GM18502 (cell line): Measurements from ENCODE around the gene TSC2.
"Not testable (repeated sequence)": the region's sequence is repeated elsewhere in the genome, so short reads cannot be mapped to it uniquely, and the experiment has no call there.

Experiments used
- ATAC-seq: cut with Tn5 transposase; IDR thresholded peaks from one replicate; pipeline ENCODE4 v1.9.1; 2021; ENCODE audit warnings: mild to moderate bottlenecking; ENCODE audit not compliant: unreplicated experiment, poor library complexity

Gene TSC2

GRCh38 chr16:2028620-2029220, 19.1 kb upstream of the TSC2 start:
- ATAC-seq, result no peak

GRCh38 chr16:2029350-2029749, 18.4 kb upstream of the TSC2 start:
- ATAC-seq, result no peak

GRCh38 chr16:2030036-2030435, 17.7 kb upstream of the TSC2 start:
- ATAC-seq, result no peak

- no peak for ATAC-seq
These were observed 16.7 kb upstream of the TSC2 start for GRCh38 chr16:2031081-2031577.

GRCh38 chr16:2032285-2033056, 15.3 kb upstream of the TSC2 start:
- ATAC-seq, result no peak

- no peak for ATAC-seq
These were observed 14.5 kb upstream of the TSC2 start for GRCh38 chr16:2033057-2033908.

GRCh38 chr16:2033909-2034695, 13.7 kb upstream of the TSC2 start:
- not testable (repeated sequence) for ATAC-seq

GRCh38 chr16:2034696-2035430, 12.9 kb upstream of the TSC2 start:
- no peak for ATAC-seq

- ATAC-seq, result no peak
These were observed 12.2 kb upstream of the TSC2 start for GRCh38 chr16:2035431-2036199.

- no peak for ATAC-seq
These were observed 11.4 kb upstream of the TSC2 start for GRCh38 chr16:2036200-2036966.

GRCh38 chr16:2037115-2037514, 10.7 kb upstream of the TSC2 start:
- no peak for ATAC-seq

- ATAC-seq, result no peak
These were observed 10.0 kb upstream of the TSC2 start for GRCh38 chr16:2037647-2038381.

- ATAC-seq, result no peak
These were observed 9.2 kb upstream of the TSC2 start for GRCh38 chr16:2038382-2039231.

GRCh38 chr16:2039274-2040031, 8.3 kb upstream of the TSC2 start:
- ATAC-seq, result no peak

- no peak for ATAC-seq
These were observed 7.6 kb upstream of the TSC2 start for GRCh38 chr16:2040041-2040786.
